Lung (tissue), 12 donors: ENCODE data around the gene CDADC1. TPM values are rescaled to one million over a fixed set of nuclear protein-coding genes. Genes with fewer than 3 reads are reported as not detected.

Experiments used
- ATAC-seq: fragments of 200-7000 bp; cut with Tn5 transposase; one replicate; pipeline ENCODE4 v1.9.1; 2020; ENCODE audit warnings: moderate number of reproducible peaks; ENCODE audit not compliant: insufficient read depth, low FRiP score
- DNase-seq, 3 donors: peaks; one replicate each; pipeline ENCODE4 v3.0.0-alpha.2; 2013 to 2017
- H3K27ac ChIP-seq, 2 donors: one replicate each; pipeline ENCODE4 v1.5.1; 2013; ENCODE audit warnings: mild to moderate bottlenecking in 2 of 2, moderate library complexity in 2 of 2, control low read depth in 1 of 2, inconsistent platforms in 1 of 2, low read depth in 1 of 2, low read length in 1 of 2
- H3K27me3 ChIP-seq, 3 donors: one replicate each; pipeline ENCODE4 v1.5.1; 2013; ENCODE audit warnings: low read length in 2 of 3; ENCODE audit not compliant: control insufficient read depth in 3 of 3, insufficient read depth in 3 of 3
- H3K36me3 ChIP-seq, 4 donors: one replicate each; pipeline ENCODE4 v1.5.1; 2013; ENCODE audit warnings: low read length in 4 of 4, mild to moderate bottlenecking in 1 of 4, moderate library complexity in 1 of 4; ENCODE audit not compliant: control insufficient read depth in 4 of 4, insufficient read depth in 4 of 4
- H3K4me1 ChIP-seq, 5 donors: one replicate each; pipeline ENCODE4 v1.5.1; 2013; ENCODE audit warnings: low read length in 5 of 5, mild to moderate bottlenecking in 2 of 5, moderate library complexity in 1 of 5; ENCODE audit not compliant: control insufficient read depth in 5 of 5, insufficient read depth in 5 of 5
- H3K4me3 ChIP-seq: one replicate; pipeline ENCODE4 v1.5.1; 2013; ENCODE audit warnings: mild to moderate bottlenecking, control low read depth, moderate library complexity
- H3K9ac ChIP-seq, 2 donors: one replicate each; pipeline ENCODE4 v1.5.1; 2013; ENCODE audit warnings: low read length in 2 of 2, control low read depth in 1 of 2; ENCODE audit not compliant: insufficient read depth in 1 of 2
- H3K9me3 ChIP-seq, 4 donors: one replicate each; pipeline ENCODE4 v1.5.1; 2013; ENCODE audit warnings: low read length in 3 of 4, mild to moderate bottlenecking in 1 of 4, moderate library complexity in 1 of 4; ENCODE audit not compliant: control insufficient read depth in 4 of 4, insufficient read depth in 3 of 4
- CTCF ChIP-seq: IDR thresholded peaks from 2 replicates; pipeline ENCODE4 v1.5.1; 2012; ENCODE audit warnings: mild to moderate bottlenecking; ENCODE audit errors: control extremely low read depth, extremely low read depth
- WGBS, 2 donors: extraction: QIAGEN DNeasy Blood & Tissue Kit; methylation state at CpG; one replicate each; pipeline ENCODE4 v1.1.7; 2013; 5-methylcytosine and 5-hydroxymethylcytosine counted together
- polyA plus RNA-seq, 2 donors: library from polyadenylated mRNA; stranded (reverse); fragments of 200-250 nt; gene quantifications; one replicate each; pipeline ENCODE4 v1.2.1, GENCODE V29; 2013
- total RNA-seq, 2 donors: library from RNA; depleted of rRNA in 1 of 2; stranded (reverse); fragments of >200 nt in 1 of 2; gene quantifications; one replicate each; pipeline ENCODE4 v1.2.1, GENCODE V29; 2014 to 2021
- donor health status: control.
- donor health status: control.
- donor health status: Bipolar disorder and iron deficiency.
- donor health status: healthy.
- donor health status: DM: yes; HTN: yes; CAD: no.

CDADC1 gene
- total and polyA plus RNA-seq, 4 donors: 5.2 to 11.6 (median 7.1) TPM

GRCh38 chr13:49220036-49220855, 27.5 kb upstream of the CDADC1 start, which contains the start of gene MLNR:
Gene MLNR, plus strand, starts transcription at chr13:49220338. Its CDS starts 0 bp downstream, at chr13:49220338.
- Histone ChIP-seq H3K9me3 (peaks cover 0 to 7% (median 0%) of the 10 kb centered on the region in 4 donors), H3K4me3 (peak within 1 kb of the TSS; percentile 35), H3K9ac (no peak within 1 kb of the TSS), H3K27me3 (peaks cover 0 to 66% (median 57%) of the 10 kb centered on the region in 3 donors), H3K4me1 (peaks cover 0 to 20% (median 7%) of the 10 kb centered on the region in 5 donors), H3K27ac (no peak within 1 kb of the TSS), H3K36me3 (no peaks in the 10 kb centered on the region)
- TF ChIP-seq CTCF: no peak
- peak; percentile 48 to 65 (median 58) for DNase-seq
- WGBS, 2 donors: 4 to 5% methylated on average over 76 to 111 of the region's 111 CpGs
- ATAC-seq: peak; percentile 66

- no peaks in the 10 kb centered on the region for H3K36me3 ChIP-seq
- no peak overlapping the region for H3K27ac ChIP-seq
- DNase-seq (peak in 1 of 3 donors; percentile 25), ATAC-seq (no peak)
- TF ChIP-seq CTCF: no peak
- peaks cover 0 to 20% (median 7%) of the 10 kb centered on the region in 5 donors for H3K4me1 ChIP-seq
- no peak overlapping the region for H3K9ac ChIP-seq
- WGBS, 2 donors: 5 to 6% methylated on average over 54 to 73 of the region's 73 CpGs
- H3K9me3 ChIP-seq: peaks cover 0 to 7% (median 0%) of the 10 kb centered on the region in 4 donors
- peaks cover 0 to 66% (median 57%) of the 10 kb centered on the region in 3 donors for H3K27me3 ChIP-seq
- H3K4me3 ChIP-seq: no peak overlapping the region
Measured at GRCh38 chr13:49220856-49221589, 26.7 kb upstream of the CDADC1 start.

- H3K27ac ChIP-seq: no peak overlapping the region
- WGBS, 2 donors: 58 to 78% methylated on average over 4 of the region's 4 CpGs
- H3K9me3 ChIP-seq: peaks cover 0 to 7% (median 0%) of the 10 kb centered on the region in 4 donors
- no peak overlapping the region for H3K4me3 ChIP-seq
- ATAC-seq (no peak), DNase-seq (peak in 1 of 3 donors; percentile 61)
- no peaks in the 10 kb centered on the region for H3K36me3 ChIP-seq
- no peak overlapping the region for H3K9ac ChIP-seq
- peaks cover 0 to 20% (median 7%) of the 10 kb centered on the region in 5 donors for H3K4me1 ChIP-seq
- peaks cover 0 to 64% (median 57%) of the 10 kb centered on the region in 3 donors for H3K27me3 ChIP-seq
- TF ChIP-seq CTCF: no peak
Measured at GRCh38 chr13:49221590-49221965, 26.1 kb upstream of the CDADC1 start.
